Thyroid gland (tissue), 4 donors: Measurements from ENCODE around the gene BRIP1.

Experiments
- CTCF ChIP-seq, 6 experiments: fragments of 200-600 bp in 3 of 6; fragments of 450-650 bp in 3 of 6; sonication (generic) in 3 of 6; IDR thresholded peaks; one replicate each; pipeline ENCODE4 v1.5.1; 2016 to 2019; ENCODE audit warnings: antibody characterized with exemption in 6 of 6, mild to moderate bottlenecking in 2 of 6, inconsistent platforms in 1 of 6, moderate library complexity in 1 of 6
- POLR2A ChIP-seq, 2 donors: fragments of 450-650 bp; IDR thresholded peaks; one replicate each; pipeline ENCODE4 v1.6.1; 2017; ENCODE audit warnings: antibody characterized with exemption in 2 of 2, mild to moderate bottlenecking in 2 of 2, moderate library complexity in 1 of 2

- TF ChIP-seq CTCF (IDR thresholded peaks at IDR 0.05) (no peak), POLR2A (IDR thresholded peaks at IDR 0.05) (no peak)
Measured at GRCh38 chr17:61784510-61784909, 78.8 kb downstream of the BRIP1 start.
